GM23248 (cell line): ENCODE results near the gene PRR23E.

Source experiments
- EZH2 ChIP-seq: fragments of 200-600 bp; sonication (generic); IDR thresholded peaks from 2 replicates; pipeline ENCODE4 v1.6.1; 2018; ENCODE audit warnings: antibody characterized with exemption, mild to moderate bottlenecking; ENCODE audit not compliant: insufficient read depth, poor library complexity, severe bottlenecking
- EZH2phosphoT487 ChIP-seq: fragments of 200-600 bp; sonication (generic); IDR thresholded peaks from 2 replicates; pipeline ENCODE4 v1.6.1; 2018; ENCODE audit warnings: antibody characterized with exemption, moderate library complexity, mild to moderate bottlenecking, low read depth; ENCODE audit not compliant: insufficient read depth

- TF ChIP-seq EZH2phosphoT487 (no peak), EZH2 (no peak)
Observed at GRCh38 chr3:127171721-127172120, 21.2 kb upstream of the PRR23E start.
